Glomerular endothelial cell (primary cell): ENCODE results near the gene FBXO45. TPM values are rescaled to one million over a fixed set of nuclear protein-coding genes. Genes with fewer than 3 reads are reported as not detected.

Source experiments
- total RNA-seq: library from RNA; depleted of rRNA; stranded (reverse); fragments of >200 nt; gene quantifications from 2 replicates; pipeline ENCODE4 v1.2.3, GENCODE V29; 2015

FBXO45 gene
- total RNA-seq, 1 donor from 2014 or later: 10.2 TPM

Other genes with a start within 250 kb of the FBXO45 start
- gene TM4SF19, start 230.3 kb upstream of the FBXO45 start, total RNA-seq: 0.44 and 1.8 TPM in 2 replicates
- gene UBXN7, start 136.2 kb upstream of the FBXO45 start, total RNA-seq: 14.3 and 31.0 TPM in 2 replicates
- 9.7 and 15.1 TPM in 2 replicates for gene RNF168, start 64.9 kb upstream of the FBXO45 start, total RNA-seq
- not detected in 2 replicates for gene SMCO1, start 53.3 kb upstream of the FBXO45 start, total RNA-seq
- 4.5 and 7.6 TPM in 2 replicates for gene WDR53, start 106 bp upstream of the FBXO45 start, total RNA-seq
- gene NRROS, start 71.0 kb downstream of the FBXO45 start, total RNA-seq: 12.4 and 16.4 TPM in 2 replicates
- 2.3 and 3.1 TPM in 2 replicates for gene CEP19, start 143.6 kb downstream of the FBXO45 start, total RNA-seq
- 19.7 and 23.9 TPM in 2 replicates for gene PIGX, start 143.7 kb downstream of the FBXO45 start, total RNA-seq
- gene PAK2, start 171.2 kb downstream of the FBXO45 start, total RNA-seq: 62.6 and 87.1 TPM in 2 replicates